Keratinocyte (primary cell): ENCODE results near the gene MVB12B.

Source experiments
- CTCF ChIP-seq, 3 experiments: IDR thresholded peaks in 1 of 3; conservative IDR thresholded peaks in 1 of 3; optimal IDR thresholded peaks in 1 of 3; 2 replicates in 2 of 3; 3 replicates in 1 of 3; pipeline versions ENCODE3 to v1.5.1; 2011; ENCODE audit warnings: low read length in 3 of 3, mild to moderate bottlenecking in 3 of 3, moderate library complexity in 2 of 3, control low read depth in 1 of 3, inconsistent platforms in 1 of 3; ENCODE audit not compliant: insufficient read depth in 2 of 3; ENCODE audit errors: extremely low read depth in 1 of 3
- EZH2 ChIP-seq: IDR thresholded peaks from one replicate; pipeline ENCODE4 v1.6.1; 2012; ENCODE audit warnings: inconsistent platforms, mild to moderate bottlenecking, low read length, moderate library complexity

GRCh38 chr9:126437701-126438100, 111.1 kb downstream of the MVB12B start:
- TF ChIP-seq CTCF (optimal IDR thresholded peaks at IDR 0.05 in 1 of 3, IDR thresholded peaks at IDR 0.05 in 1 of 3, conservative IDR thresholded peaks at IDR 0.05 in 1 of 3; ENCODE audit: extremely low read depth in 1 of 3, insufficient read depth in 2 of 3, low read length in 3 of 3) (no peak), EZH2 (no peak)
